SHP77 (cell line): ENCODE results near the gene DPP10.
"Not testable (repeated sequence)": the region's sequence is repeated elsewhere in the genome, so short reads cannot be mapped to it uniquely, and the experiment has no call there.

ENCODE experiments used
- DNase-seq, 2 experiments: peaks; one replicate each; lab custom pipeline; 2025; lab: John Stamatoyannopoulos, UW

Gene DPP10

DNA sequence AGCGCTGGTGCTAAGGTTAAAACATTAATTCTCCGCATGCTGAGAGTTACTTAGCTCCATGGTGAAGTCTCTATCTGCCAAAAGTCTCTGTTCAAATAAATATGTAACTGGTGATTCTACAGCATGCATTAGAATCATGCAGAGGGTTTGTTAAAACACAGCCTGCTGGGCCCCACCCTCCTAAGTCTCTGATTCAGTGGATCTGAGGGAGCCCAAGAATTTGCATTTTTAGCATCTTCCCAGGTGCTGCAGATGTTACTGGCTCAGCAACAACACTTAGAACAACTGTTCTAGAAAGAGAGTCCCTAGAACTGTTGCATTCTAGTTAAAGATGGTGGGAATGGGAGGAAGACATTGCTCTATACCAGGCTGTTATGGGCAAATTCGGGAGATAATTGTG is 73.4 kb downstream of the DPP10 start:
- no peak for DNase-seq

DNA sequence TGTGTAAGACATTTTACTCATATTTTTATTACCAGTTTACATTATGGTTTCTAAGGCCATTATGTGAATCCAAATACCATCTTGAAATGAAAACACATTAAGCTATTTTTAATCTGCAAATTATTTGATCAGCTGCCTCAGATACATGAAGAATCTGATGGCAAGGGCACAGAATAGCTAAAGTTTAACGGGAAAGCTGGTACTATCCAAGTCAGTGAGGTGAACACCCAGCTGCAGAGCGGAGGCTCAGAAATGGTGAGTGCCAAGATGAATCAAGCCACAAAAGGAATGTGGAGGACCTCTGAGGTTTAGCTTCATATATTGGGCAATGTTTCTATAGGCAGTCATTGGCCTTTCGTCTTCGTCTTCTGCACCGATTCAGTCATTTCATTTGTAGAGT is 75.1 kb downstream of the DPP10 start:
- DNase-seq, result no peak

DNA sequence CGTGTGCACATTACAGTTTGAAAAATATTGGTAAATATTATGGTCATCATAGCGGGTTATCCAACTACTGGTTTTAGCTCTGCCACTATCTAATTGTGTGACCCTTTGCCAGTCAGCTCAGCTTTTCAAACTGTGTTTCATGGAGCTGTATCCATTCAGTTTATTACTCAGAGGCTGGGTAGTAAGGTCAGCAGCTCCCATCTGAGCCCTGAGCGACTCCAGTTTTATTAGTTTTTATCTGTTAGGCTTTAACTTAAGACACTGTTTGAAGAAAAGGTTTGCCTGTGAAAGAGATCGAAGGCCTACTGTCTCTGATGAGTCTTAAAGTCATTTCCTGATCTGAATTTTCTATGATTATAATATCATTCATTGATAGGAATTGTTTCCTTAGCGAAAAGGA is 76.3 kb downstream of the DPP10 start:
- DNase-seq, result no peak

DNA sequence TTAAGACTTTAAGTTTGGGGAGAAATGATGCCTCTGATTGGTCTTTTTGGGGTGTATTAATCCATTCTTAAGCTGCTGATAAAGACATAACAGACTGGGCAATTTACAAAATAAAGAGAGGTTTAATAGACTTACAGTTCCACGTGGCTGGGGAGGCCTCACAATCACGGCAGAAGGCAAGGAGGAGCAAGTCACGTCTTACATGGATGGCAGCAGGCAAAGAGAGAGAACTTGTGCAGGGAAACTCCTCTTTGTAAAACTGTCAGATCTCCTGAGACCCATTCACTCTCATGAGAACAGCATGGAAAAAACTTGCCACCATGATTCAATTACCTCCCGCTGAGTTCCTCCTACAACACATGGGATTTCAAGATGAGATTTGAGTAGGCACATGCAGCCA is 80.2 kb downstream of the DPP10 start:
- not testable (repeated sequence) for DNase-seq

DNA sequence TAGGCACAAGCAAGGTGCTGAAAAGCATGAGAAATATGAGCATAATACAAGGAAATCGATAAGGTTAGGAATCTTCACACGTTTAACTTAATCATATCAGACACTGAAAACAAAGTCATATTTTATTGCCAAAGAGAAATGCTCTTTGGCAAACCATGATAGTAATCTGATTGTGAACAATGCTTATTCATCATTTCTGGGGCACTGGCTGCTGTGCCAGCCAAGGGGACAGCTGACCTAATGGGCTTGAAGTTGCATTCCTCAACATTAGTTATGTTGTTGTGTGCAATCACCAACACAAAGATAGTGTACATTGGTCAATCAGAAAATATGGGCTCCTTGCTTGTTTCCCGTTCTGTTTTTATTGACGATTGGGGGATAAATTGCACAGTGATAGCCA is 83.5 kb downstream of the DPP10 start:
- DNase-seq, result no peak

DNA sequence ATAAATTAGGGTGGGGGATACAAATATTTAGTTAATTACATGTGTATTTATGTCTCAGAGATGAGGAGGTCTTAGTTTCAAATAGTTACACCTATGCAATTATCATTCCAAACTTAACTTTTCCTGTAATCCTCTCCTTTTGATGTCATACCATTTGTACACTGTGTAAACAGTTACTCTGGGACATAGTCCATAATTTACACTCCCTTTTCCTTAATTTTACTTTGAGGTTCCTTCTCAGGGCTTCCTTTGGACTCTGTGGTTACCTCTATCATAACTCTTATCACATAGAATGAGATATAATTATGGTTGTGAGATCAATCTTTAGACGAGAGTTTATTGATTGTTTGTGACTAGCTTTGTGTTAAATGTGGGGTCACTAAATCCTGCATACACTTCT is 84.4 kb downstream of the DPP10 start:
- DNase-seq, result no peak

DNA sequence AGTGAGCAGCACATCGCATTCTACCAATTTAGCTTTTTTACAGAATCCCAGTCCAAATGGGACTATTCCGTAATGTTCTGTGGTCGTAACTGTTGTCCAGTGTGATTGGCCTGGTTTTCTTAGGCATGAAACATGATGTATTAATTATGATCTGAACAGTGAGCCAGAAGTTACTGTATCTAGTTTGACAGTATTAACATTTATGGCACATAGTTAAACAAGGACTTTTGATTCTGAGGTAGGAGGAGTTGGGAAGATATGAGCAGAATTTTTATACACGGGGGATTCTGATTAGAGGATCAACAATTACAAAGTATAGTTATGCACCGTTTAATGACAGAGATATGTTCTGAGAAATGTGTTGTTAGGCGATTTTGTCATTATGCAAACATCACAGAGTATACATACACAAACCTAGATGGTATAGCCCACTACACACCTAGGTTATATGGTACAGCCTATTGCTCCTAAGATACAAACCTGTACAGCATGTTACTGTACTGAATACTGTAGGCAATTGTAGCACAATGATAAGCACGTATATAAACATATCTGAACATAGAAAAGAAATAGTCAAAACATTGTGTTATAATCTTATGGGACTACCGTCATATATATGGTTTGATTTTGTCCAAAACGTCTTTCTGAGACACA is 85.0 kb downstream of the DPP10 start:
- no peak for DNase-seq

DNA sequence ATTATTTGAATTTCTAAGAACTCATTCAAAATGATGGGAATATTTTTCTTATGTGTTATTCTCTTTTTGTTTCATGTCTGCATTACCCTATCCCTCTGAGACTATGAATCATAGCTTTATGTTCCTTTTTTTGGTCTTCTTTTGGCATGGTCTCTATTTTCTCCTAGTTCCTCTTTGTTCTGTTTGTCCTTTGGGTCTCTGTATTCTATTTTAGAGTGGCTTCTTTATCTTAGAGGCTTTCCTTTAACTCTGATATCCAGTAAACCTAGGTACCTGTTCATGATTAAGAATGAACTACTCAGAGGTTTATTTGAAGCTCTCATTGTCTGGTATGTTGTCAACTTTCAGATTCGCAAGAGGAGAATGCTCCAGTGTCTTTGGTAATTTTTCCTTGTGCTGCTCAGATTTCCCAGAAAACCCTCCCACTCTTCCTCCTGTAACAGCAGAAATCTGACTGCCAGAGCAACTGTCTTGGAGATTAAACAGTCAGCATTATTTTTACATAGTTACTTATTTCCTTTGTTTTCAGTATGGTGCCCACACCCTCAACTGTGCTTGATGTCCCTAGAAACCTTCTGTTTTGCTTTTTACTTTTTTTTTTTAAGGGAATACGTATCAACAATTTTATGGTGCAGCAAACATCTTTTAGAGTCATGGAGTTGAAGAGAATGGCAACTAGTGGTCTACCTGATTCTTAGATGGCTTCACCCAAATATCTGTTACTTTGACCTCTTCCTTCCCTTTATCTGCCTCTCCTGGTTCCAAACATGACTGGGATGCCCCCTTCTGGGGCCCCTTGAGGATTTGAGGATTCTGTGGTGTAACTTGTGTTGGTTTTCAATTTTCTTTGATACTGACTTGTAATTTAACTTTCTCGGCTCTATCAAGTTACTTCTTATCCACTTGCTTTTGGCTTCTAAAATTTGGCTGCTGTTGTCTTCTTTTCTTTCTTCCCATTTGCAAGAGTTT is 92.0 kb downstream of the DPP10 start:
- no peak for DNase-seq

DNA sequence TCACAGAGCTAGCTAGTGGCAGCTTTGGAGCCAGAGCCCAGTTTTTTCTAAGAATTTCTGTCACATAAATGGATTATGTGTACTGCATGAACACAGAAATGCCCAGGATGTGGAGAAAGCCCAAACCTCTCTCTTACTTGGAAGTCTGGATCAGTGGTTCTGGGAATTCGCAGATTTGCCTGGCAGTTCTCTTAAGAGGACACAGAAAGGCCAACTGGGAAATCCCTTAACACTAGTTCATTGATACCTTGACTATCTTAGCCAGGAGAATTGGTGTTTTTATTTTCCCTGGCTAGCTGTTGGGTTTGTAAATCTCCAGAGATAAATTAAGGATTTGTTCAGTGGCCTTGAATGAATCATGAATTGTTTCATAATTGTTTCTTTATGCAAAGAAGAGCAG is 95.3 kb downstream of the DPP10 start:
- no peak for DNase-seq

DNA sequence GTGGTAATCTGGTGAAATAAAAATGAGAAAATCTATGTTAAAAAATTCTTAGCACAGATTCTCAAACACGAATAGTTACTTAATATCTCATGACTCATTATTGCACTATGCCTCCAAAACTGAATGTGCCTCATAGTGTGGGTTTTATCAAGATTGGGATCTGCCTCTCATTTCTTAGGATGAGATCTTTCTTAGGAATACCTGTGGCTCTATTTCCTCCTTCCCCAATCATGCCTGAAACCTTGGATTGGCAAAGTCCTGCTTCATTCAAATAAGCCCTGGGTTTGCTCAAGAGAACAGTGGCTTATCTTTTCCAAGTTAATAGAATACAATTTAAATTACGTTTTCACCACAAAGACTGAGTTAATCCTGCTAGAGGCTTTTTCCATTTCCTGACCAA is 100.3 kb downstream of the DPP10 start:
- no peak for DNase-seq

DNA sequence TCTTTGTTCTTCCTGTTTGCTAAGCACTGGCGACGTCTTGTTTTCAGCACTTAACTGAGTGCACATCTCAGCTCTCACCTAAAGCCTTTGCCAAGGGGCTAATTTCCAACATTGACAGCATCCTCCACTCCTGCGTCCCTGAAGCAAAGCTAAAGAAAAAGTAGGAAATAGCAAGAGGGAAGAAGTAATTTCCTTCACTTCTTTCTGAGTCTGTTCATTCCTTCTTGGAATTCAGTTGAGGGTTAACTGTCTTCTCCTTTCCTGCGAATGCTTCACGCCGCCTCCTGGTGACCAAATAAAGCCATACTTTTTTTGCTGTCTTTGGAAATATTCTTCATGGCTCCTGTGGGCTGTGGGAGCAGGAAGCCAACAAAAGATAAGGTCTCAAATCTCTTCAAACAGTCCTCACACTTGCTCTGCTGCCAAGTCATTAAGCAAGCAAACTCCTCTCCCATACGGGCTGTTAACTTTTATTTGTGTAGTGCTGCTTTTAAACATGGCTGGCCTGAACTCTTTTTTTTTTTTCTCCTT is 100.9 kb downstream of the DPP10 start:
- DNase-seq, result no peak

DNA sequence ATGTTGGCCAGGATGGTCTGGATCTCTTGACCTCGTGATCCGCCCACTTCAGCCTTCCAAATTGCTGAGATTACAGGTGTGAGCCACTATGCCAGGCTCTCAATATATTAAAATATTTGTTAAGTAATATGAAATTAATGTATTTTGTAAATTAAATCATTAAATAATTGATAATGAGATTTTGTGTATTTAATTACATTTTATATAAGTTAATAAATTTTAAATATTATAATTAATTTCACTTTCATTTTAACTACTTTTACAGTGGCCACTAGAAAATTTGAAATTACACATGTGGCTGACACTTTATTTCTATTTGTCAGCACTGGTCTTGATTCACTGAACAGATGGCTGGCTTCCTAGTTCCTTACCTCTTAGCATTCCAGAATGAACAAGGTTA is 102.6 kb downstream of the DPP10 start:
- DNase-seq, result no peak

DNA sequence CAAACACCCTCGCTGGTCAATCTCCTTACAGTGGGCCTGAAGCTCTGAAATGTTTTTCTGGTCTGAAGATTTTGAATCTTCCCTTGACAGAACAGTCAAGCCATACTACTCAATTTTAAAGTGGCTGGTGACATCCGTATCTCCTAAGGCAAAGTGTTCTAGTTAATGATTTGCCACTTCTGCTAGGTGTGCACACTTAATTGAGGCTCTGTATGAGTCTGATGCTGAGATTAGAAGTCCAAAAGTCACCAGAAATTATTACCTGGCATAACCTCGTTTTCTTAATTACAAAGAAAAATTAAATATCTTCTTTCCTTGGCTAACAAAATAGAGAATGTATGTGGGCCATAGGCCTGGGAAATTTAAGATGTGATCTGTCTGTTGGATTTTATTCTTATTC is 104.1 kb downstream of the DPP10 start:
- no peak for DNase-seq

DNA sequence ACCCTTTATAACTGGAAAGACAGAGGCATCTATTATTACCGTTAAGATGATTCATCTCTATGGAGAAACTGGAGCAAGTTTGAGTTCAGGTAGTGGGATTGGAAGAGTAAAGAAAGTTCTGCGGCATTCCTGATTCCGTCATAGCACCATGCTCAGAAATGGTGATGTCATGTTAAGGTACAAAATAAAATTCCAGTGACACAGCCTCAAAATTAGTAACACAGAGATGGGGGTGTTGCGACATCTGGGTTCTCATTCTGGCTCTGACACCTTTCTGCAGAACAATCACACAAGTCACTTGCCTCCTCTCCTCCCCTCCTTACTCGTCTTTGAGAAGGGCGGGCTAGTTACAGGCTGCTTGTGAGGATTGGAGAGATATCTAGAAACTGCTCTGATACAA is 105.7 kb downstream of the DPP10 start:
- DNase-seq, result no peak

DNA sequence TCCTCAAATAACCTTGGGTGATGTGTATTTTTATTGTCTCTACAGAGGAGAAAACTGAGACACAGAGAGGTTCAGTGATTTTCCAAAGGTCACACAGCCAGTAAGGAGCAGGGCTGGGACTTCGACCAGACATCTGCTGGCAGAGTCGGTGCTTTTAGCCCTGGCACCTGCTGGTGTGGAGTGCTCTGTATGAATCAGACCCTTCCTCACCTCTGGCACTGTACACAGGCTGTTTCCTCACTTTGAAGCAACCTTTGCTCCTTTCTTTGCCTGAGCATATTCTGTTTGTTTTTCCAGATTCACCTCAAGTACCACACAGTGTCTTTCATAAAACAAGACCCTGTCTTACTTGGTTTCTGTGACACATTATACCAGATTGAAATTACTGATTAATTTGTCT is 107.9 kb downstream of the DPP10 start:
- no peak for DNase-seq

DNA sequence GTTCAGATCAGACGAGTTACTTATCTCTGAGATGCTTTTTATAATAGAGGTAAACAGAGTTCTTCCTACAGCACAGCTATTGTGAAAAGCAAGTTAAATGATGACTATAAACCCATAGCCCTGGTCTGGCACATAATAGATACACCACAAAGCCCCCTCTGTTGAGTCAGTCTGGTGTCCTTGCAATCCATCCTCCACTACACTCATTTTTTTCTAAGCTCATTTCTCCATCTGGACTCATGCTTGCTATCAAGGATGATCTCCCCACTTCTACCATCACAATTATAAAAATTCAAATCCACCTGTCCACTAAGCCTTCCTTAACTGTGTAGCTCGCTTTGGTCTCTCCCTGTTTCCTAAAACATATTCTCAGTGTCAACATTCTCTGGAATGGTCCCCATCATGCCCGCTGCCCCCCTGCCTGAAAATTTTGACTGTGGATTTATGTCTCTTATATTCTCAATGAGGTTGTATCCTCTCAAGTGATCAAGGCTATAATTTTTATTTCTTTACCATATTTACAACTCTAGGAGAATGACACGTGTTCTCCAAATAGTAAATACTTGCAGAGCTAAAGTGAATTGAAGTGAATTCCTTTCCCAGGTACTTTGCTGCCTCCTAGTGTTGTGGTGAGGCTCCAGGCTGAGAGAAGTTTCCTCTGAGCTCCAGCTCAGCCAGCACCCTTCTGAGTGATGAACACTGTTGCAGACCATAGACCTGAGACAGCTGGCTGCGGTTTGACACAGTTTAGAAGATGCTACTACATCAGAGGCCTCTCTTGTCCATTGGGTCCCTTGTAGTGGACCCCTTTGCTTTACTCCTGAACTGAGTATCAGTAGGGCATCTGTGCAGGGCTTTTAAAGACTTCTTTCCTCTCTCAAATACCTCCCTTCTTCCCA is 108.7 kb downstream of the DPP10 start:
- peak; percentile 46 to 54 for DNase-seq

DNA sequence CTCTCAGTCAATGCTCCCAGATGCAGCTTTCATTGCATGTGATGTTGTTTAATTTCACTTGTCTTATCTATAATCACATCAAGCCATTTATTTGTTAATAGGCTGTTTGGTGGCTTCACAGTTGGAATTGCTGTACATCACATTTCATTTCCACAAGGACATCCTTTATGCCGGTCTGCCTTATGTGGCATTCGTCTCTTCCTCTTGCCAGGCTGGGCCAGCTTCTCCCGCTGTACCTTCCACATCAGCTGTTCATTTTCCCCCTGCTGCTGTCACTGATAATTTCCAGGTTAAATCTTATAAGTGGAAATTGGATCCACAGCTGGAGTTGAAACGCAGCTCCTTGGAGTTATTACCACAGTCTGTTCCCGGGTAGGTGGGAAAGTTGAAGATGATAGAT is 110.6 kb downstream of the DPP10 start:
- no peak for DNase-seq

DNA sequence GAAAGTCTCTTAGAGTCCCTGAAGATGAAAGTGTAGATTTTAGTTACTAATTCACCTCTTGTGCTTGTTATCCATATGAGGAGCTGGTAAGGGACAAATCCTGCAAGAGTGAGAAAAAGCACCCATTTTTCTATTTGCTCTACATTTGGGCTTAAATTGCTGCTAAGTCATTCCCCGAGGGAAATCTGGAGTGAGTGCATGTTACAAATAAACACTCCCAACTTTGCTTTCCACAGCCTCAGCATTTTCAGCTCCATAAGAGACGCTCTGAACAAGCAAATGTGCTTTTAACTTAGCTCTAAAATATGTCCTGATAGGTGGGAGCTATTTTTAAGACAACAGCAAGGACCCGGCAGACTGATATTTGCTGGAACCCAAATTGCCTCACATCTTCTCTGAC is 126.7 kb downstream of the DPP10 start:
- no peak for DNase-seq

DNA sequence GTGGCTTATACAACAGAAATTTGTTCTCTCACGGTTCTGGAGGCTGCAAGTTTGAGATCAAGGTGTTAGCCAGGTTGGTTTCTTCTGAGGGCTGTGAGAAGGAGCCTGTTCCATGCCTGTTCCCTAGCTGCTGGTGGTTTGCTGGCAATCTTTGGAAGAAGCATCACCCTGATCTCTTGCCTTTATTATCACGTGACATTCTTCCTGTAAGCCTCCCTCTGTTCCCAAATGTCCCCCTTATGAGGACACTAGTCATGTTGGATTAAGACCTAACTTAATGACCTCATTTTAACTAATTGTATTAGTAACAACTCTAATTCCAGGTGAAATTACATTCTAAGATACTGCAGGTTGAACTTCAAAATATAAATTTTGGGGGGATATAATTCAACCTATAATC is 135.2 kb downstream of the DPP10 start:
- DNase-seq, result no peak

DNA sequence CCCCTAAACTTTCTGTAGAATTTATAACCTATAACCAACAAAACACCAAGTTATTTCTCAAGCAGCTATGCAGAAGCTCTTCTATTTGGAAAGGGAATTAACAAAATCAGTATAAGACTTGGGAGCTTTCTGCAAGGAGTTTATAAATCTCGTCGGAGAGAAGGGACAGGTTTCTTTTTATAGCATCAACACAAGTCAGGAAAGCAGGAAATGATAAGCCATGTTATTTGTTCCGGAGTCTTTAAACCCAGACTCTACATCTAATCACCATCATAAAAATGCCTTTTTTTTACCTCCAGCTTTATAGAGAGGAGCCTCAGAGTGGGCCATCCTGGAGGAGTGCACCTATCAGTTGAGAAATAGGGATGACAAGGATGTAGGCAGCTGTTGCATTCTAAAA is 137.1 kb downstream of the DPP10 start:
- DNase-seq, result no peak

DNA sequence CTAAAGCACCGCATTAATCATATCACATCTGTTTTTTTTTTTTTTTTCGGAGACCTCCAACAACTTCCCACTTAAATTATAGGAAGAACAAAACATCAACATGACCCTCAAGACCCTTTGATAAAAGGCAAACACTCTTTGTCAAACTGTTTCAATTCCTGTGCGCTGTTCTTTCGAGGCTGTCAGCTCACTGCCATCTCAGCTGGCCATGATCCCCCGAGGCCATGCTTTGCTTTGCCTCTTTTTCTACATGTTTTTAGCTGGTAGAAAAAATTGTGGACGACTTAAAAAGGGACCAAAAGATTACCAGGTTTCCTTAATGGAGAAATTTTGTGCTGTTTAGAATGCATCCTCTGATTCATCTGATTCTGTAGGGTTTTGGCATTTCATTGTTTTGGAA is 138.2 kb downstream of the DPP10 start:
- no peak for DNase-seq

DNA sequence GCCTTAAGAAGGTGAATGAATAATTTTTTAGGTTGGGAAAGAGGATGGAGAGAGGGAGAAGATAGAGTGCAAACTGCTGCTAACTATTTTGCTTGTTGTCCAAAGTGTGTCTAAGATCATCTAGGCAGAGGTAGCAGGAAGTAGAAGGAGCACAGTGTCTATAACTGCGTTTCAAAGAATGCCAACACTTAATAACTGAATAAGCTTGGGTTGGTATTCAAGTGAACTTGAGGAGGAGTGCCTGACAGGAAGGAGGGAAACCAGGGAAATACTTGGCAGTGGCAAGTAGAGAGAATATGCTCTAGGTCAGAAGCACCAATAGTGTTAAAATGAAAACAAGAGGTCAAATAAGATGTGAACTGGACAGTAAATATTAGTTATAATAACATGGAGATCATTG is 155.9 kb downstream of the DPP10 start:
- DNase-seq, result no peak
